HepG2 (cell line): ENCODE data around the gene TTBK1. TPM values are rescaled to one million over a fixed set of nuclear protein-coding genes. Genes with fewer than 3 reads are reported as not detected.
A peak's percentile ranks its signal among the peaks of the same experiment; 100 is the strongest.

ENCODE experiments used
- GMEB1 ChIP-seq: sonication (generic); formaldehyde crosslinking; IDR thresholded peaks from 2 replicates; pipeline ENCODE4 v1.5.1; 2020; ENCODE audit warnings: missing genetic modification reagents, mild to moderate bottlenecking, borderline replicate concordance
- HINFP ChIP-seq: sonication (generic); formaldehyde crosslinking; IDR thresholded peaks from 2 replicates; pipeline ENCODE4 v1.4.0; 2020; ENCODE audit warnings: low read depth, mild to moderate bottlenecking, missing genetic modification reagents
- HMGXB4 ChIP-seq, 2 experiments: sonication (generic) in 1 of 2; formaldehyde crosslinking in 1 of 2; IDR thresholded peaks; 2 replicates each; pipeline versions ENCODE4 v1.4.0 to v1.6.1; 2018 to 2020; ENCODE audit warnings: missing genetic modification reagents in 2 of 2, borderline replicate concordance in 1 of 2, low read depth in 1 of 2, mild to moderate bottlenecking in 1 of 2, missing biosample characterization in 1 of 2
- HNRNPH1 ChIP-seq: fragments of 200-400 bp; formaldehyde crosslinking; optimal IDR thresholded peaks from 2 replicates; pipeline ENCODE3; 2017; ENCODE audit warnings: mild to moderate bottlenecking, low read depth, low read length
- MTERF4 ChIP-seq: sonication (generic); formaldehyde crosslinking; IDR thresholded peaks from 2 replicates; pipeline ENCODE4 v1.8.0; 2023; ENCODE audit warnings: mild to moderate bottlenecking, missing genetic modification reagents
- REST ChIP-seq, 2 experiments: IDR thresholded peaks; 2 replicates each; pipeline ENCODE4 v1.6.1; 2011 to 2012; ENCODE audit warnings: low read length in 2 of 2, borderline replicate concordance in 1 of 2, low read depth in 1 of 2, mild to moderate bottlenecking in 1 of 2, moderate library complexity in 1 of 2
- SALL1 ChIP-seq: sonication (generic); formaldehyde crosslinking; IDR thresholded peaks from 2 replicates; pipeline ENCODE4 v1.8.0; 2022; ENCODE audit warnings: mild to moderate bottlenecking, missing genetic modification reagents
- SP140L ChIP-seq: sonication (generic); formaldehyde crosslinking; IDR thresholded peaks from 2 replicates; pipeline ENCODE4 v1.4.0; 2020; ENCODE audit warnings: missing genetic modification reagents, borderline replicate concordance
- YY1 ChIP-seq: IDR thresholded peaks from 2 replicates; pipeline ENCODE4 v1.6.1; 2011; ENCODE audit warnings: low read length, low read depth, moderate library complexity, mild to moderate bottlenecking; ENCODE audit not compliant: insufficient read depth, insufficient replicate concordance
- ZNF10 ChIP-seq: sonication (generic); formaldehyde crosslinking; IDR thresholded peaks from 2 replicates; pipeline ENCODE4 v1.4.0; 2020; ENCODE audit warnings: mild to moderate bottlenecking, low read depth, missing genetic modification reagents, borderline replicate concordance
- ZNF251 ChIP-seq: sonication (generic); formaldehyde crosslinking; IDR thresholded peaks from 2 replicates; pipeline ENCODE4 v1.9.0; 2021; ENCODE audit warnings: mild to moderate bottlenecking, missing genetic modification reagents
- ZNF446 ChIP-seq: sonication (generic); formaldehyde crosslinking; IDR thresholded peaks from 2 replicates; pipeline ENCODE4 v1.5.0; 2020; ENCODE audit warnings: mild to moderate bottlenecking, missing genetic modification reagents
- ZNF460 ChIP-seq: sonication (generic); formaldehyde crosslinking; IDR thresholded peaks from 2 replicates; pipeline ENCODE4 v1.5.1; 2020; ENCODE audit warnings: missing genetic modification reagents, mild to moderate bottlenecking, borderline replicate concordance
- ZNF564 ChIP-seq: sonication (generic); formaldehyde crosslinking; IDR thresholded peaks from 2 replicates; pipeline ENCODE4 v1.8.1; 2023; ENCODE audit warnings: mild to moderate bottlenecking, missing genetic modification reagents
- ZNF709 ChIP-seq: sonication (generic); formaldehyde crosslinking; IDR thresholded peaks from 2 replicates; pipeline ENCODE4 v1.5.0; 2020; ENCODE audit warnings: mild to moderate bottlenecking, missing genetic modification reagents
- ZNF883 ChIP-seq: sonication (generic); formaldehyde crosslinking; IDR thresholded peaks from 2 replicates; pipeline ENCODE4 v1.5.1; 2020; ENCODE audit warnings: mild to moderate bottlenecking, missing genetic modification reagents; ENCODE audit errors: not compliant biosample characterization
- ZSCAN25 ChIP-seq: sonication (generic); formaldehyde crosslinking; IDR thresholded peaks from 2 replicates; pipeline ENCODE4 v1.8.0; 2022; ENCODE audit warnings: mild to moderate bottlenecking, missing genetic modification reagents
- polyA plus RNA-seq, 8 experiments: library from polyadenylated mRNA; depleted of rRNA in 3 of 8; stranded (reverse) in 7 of 8; unstranded in 1 of 8; fragments of >200 nt; fragmentation: Illumina TruSeq in 4 of 8; extraction: Trizol in 4 of 8; gene quantifications; 2 replicates each; pipeline versions ENCODE4 v1.2.1 to v1.2.3, GENCODE V29; 2011 to 2016; ENCODE audit warnings: low read depth in 4 of 8, missing spikeins in 1 of 8, mixed read lengths in 1 of 8; ENCODE audit not compliant: insufficient read depth in 1 of 8
- total RNA-seq, 5 experiments: library from RNA; depleted of rRNA; stranded (reverse); fragments of >200 nt; fragmentation: Illumina TruSeq; extraction: Trizol; gene quantifications; 2 replicates each; pipeline ENCODE4 v1.2.3, GENCODE V29; 2016; ENCODE audit warnings: low read depth in 1 of 5

The TTBK1 gene
- total and polyA plus RNA-seq, 2 of the 13 experiments (the other 11 are each of a cell fraction or from before 2014, with no cell fraction given): 0.24 to 0.33 TPM

GRCh38 chr6:43257367-43258145, 14.3 kb downstream of the TTBK1 start (continued):
- TF ChIP-seq HNRNPH1: no peak
- peak in 1 of 2 experiments; percentile 39; a peak in 1 of 4 replicates for TF ChIP-seq HMGXB4 (CRISPR knock-in tag; IDR thresholded peaks at IDR 0.05; ENCODE audit: borderline replicate concordance in 1 of 2, low read depth in 1 of 2)
- 0 out of 2 replicates have a peak, but pooled peaks have one; percentile 39 for TF ChIP-seq ZSCAN25 (CRISPR knock-in tag)
- 0 out of 2 replicates have a peak, but pooled peaks have one; percentile 24 for TF ChIP-seq GMEB1 (CRISPR knock-in tag)
- TF ChIP-seq ZNF446 (CRISPR knock-in tag): 0 out of 2 replicates have a peak, but pooled peaks have one; percentile 36
- 0 out of 2 replicates have a peak, but pooled peaks have one; percentile 18 for TF ChIP-seq SALL1
- no peak for TF ChIP-seq ZNF460 (CRISPR knock-in tag)
- TF ChIP-seq ZNF709 (CRISPR knock-in tag): peak; percentile 71; the same call in 1 of the 2 replicates
- peak; percentile 87 for TF ChIP-seq YY1
- peak; percentile 36 for TF ChIP-seq ZNF883 (CRISPR knock-in tag)
- no peak for TF ChIP-seq REST (IDR thresholded peaks at IDR 0.05; ENCODE audit: borderline replicate concordance in 1 of 2, low read depth in 1 of 2, low read length in 2 of 2)
- 0 out of 2 replicates have a peak, but pooled peaks have one; percentile 26 for TF ChIP-seq MTERF4
- no peak for TF ChIP-seq ZNF251 (CRISPR knock-in tag)
- TF ChIP-seq ZNF10: no peak
- no peak for TF ChIP-seq HINFP
- 0 out of 2 replicates have a peak, but pooled peaks have one; percentile 44 for TF ChIP-seq ZNF564 (CRISPR knock-in tag)
- no peak for TF ChIP-seq SP140L (CRISPR knock-in tag)
